CD4-positive, alpha-beta T cell (primary cell): ENCODE results near the gene TOM1L2. TPM values are rescaled to one million over a fixed set of nuclear protein-coding genes. Genes with fewer than 3 reads are reported as not detected.

Experiments used
- ATAC-seq: fragments of 200-7000 bp; cut with Tn5 transposase; one replicate; pipeline ENCODE4 v1.10.0; 2022; ENCODE audit warnings: mild to moderate bottlenecking; ENCODE audit not compliant: poor library complexity
- CTCF ChIA-PET: fragments of 350-600 bp; sonication (Branson Sonifier 250); formaldehyde crosslinking; loops from one replicate; lab custom pipeline; 2021; ENCODE audit warnings: antibody characterized with exemption, inconsistent platforms; lab: Charles Lee
- POLR2A ChIA-PET: fragments of 350-600 bp; sonication (Branson Sonifier 250); formaldehyde crosslinking; loops from one replicate; lab custom pipeline; 2021; ENCODE audit warnings: antibody characterized with exemption, inconsistent platforms; lab: Charles Lee
- DNase-seq, 14 experiments: peaks; one replicate each; pipeline ENCODE4 v3.0.0-alpha.2; 2013 to 2020; ENCODE audit warnings: mixed read lengths in 2 of 14
- H3K27ac ChIP-seq, 2 donors: one replicate each; pipeline versions ENCODE4 v1.5.1 to v1.7.0; 2013; ENCODE audit warnings: low read length in 2 of 2, low read depth in 1 of 2, mild to moderate bottlenecking in 1 of 2
- H3K27me3 ChIP-seq, 2 experiments: 1 replicate in 1 of 2; 2 replicates in 1 of 2; pipeline versions ENCODE4 v1.6.1 to v1.7.0; 2013; ENCODE audit warnings: low read length in 2 of 2, control low read depth in 1 of 2, mild to moderate bottlenecking in 1 of 2, moderate library complexity in 1 of 2; ENCODE audit not compliant: insufficient read depth in 2 of 2, control insufficient read depth in 1 of 2
- H3K36me3 ChIP-seq: one replicate; pipeline ENCODE4 v1.6.1; 2013; ENCODE audit warnings: low read length, control low read depth; ENCODE audit not compliant: insufficient read depth
- H3K4me1 ChIP-seq: one replicate; pipeline ENCODE4 v1.6.1; 2013; ENCODE audit warnings: low read length, control low read depth; ENCODE audit not compliant: insufficient read depth
- H3K4me3 ChIP-seq: one replicate; pipeline ENCODE4 v1.5.1; 2013; ENCODE audit warnings: mild to moderate bottlenecking, low read length, moderate library complexity
- H3K9me3 ChIP-seq, 2 experiments: 1 replicate in 1 of 2; 2 replicates in 1 of 2; pipeline versions ENCODE4 v1.6.1 to v1.7.0; 2013; ENCODE audit warnings: low read length in 2 of 2, mild to moderate bottlenecking in 2 of 2, control low read depth in 1 of 2, moderate library complexity in 1 of 2; ENCODE audit not compliant: control insufficient read depth in 1 of 2, insufficient read depth in 1 of 2
- H3K27ac Mint-ChIP-seq: one replicate; pipeline ENCODE4 v1.8.0; 2020; ENCODE audit warnings: mixed read lengths
- H3K27me3 Mint-ChIP-seq: one replicate; pipeline ENCODE4 v1.8.0; 2021; ENCODE audit warnings: mixed read lengths
- H3K36me3 Mint-ChIP-seq: one replicate; pipeline ENCODE4 v1.8.0; 2021; ENCODE audit warnings: low read depth, mixed read lengths
- H3K4me1 Mint-ChIP-seq: one replicate; pipeline ENCODE4 v1.8.0; 2021; ENCODE audit warnings: low read depth, mixed read lengths
- H3K4me3 Mint-ChIP-seq: one replicate; pipeline ENCODE4 v1.8.0; 2020; ENCODE audit warnings: mild to moderate bottlenecking, mixed read lengths
- H3K9me3 Mint-ChIP-seq: one replicate; pipeline ENCODE4 v1.8.0; 2020; ENCODE audit warnings: mixed read lengths
- intact Hi-C, 2 experiments: fragments of 100-400 bp; cut with DNase I in 1 of 2; cut with micrococcal nuclease in 1 of 2; formaldehyde crosslinking; loops; one replicate each; pipeline versions ENCODE4 v1.15.1 to v1.9.0; 2023 to 2025; cut with DNase I, micrococcal nuclease
- total RNA-seq, 174 experiments: library from RNA in 2 of 174; stranded (reverse) in 2 of 174; gene quantifications; one replicate each; pipeline ENCODE4 v1.2.3 and lab custom pipeline; 2021 to 2026
- TF ChIP-seq, protein P1 (sequence below): fragments of 200-600 bp; IDR thresholded peaks from one replicate; pipeline ENCODE4 v1.8.0; 2022; ENCODE audit warnings: antibody characterized with exemption, mild to moderate bottlenecking

Gene TOM1L2
- total RNA-seq, 2 experiments from 2014 or later: 28.5 to 30.5 TPM

DNA sequence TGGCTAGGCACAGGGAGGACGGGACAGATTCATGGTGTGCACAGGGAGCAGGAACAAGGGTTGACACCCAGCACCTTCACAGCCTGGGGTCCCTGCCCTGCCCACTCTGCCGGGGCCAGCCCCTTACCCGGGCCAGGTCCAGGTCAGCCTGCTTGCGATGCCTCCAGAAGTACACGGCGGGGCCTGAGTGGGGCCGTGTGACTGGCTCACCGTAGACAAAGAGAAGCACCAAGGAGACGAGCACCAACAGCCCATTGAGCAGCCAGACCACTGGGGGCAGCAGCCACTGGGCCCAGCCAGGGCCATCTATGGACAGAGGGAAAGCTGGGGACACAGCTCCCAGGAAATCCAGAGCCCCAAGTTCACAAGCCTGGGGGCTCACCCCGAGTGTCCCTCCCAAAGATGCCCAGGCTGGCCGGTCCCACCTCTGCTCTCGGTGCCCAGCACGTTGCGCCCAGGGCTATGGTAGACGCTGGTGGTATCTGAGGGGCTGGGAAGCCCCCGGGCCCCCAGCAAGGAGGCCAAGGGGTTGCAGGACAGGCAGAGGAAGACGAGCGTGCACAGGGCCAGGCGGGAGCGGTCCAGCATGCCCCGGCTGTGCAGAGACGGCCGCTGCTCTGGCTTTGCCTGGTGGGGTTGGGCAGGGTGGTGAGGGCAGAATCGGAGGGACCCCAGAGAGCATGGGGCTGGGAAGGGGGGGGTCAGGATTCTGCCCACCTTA lies 155.2 kb downstream of the TOM1L2 start:
- no peaks in the 10 kb centered on the region for H3K9me3 ChIP-seq
- ATAC-seq (no peak), DNase-seq (no peak)
- H3K36me3 ChIP-seq: peaks cover 72% of the 10 kb centered on the region
- no peak overlapping the region for H3K27ac ChIP-seq
- Mint-ChIP-seq H3K9me3 (no peaks in the 10 kb centered on the region), H3K4me3 (no peak overlapping the region), H3K27me3 (no peaks in the 10 kb centered on the region), H3K36me3 (peaks cover 62% of the 10 kb centered on the region), H3K27ac (no peak overlapping the region), H3K4me1 (peaks cover 27% of the 10 kb centered on the region)
- TF ChIP-seq, protein P1, sequence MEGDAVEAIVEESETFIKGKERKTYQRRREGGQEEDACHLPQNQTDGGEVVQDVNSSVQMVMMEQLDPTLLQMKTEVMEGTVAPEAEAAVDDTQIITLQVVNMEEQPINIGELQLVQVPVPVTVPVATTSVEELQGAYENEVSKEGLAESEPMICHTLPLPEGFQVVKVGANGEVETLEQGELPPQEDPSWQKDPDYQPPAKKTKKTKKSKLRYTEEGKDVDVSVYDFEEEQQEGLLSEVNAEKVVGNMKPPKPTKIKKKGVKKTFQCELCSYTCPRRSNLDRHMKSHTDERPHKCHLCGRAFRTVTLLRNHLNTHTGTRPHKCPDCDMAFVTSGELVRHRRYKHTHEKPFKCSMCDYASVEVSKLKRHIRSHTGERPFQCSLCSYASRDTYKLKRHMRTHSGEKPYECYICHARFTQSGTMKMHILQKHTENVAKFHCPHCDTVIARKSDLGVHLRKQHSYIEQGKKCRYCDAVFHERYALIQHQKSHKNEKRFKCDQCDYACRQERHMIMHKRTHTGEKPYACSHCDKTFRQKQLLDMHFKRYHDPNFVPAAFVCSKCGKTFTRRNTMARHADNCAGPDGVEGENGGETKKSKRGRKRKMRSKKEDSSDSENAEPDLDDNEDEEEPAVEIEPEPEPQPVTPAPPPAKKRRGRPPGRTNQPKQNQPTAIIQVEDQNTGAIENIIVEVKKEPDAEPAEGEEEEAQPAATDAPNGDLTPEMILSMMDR: no peak
- H3K4me1 ChIP-seq: peaks cover 38% of the 10 kb centered on the region
- H3K27me3 ChIP-seq: no peaks in the 10 kb centered on the region
- intact Hi-C loops: no loop called here
- CTCF ChIA-PET: no interaction called here
- POLR2A ChIA-PET: no interaction called here
- H3K4me3 ChIP-seq: no peak overlapping the region

DNA sequence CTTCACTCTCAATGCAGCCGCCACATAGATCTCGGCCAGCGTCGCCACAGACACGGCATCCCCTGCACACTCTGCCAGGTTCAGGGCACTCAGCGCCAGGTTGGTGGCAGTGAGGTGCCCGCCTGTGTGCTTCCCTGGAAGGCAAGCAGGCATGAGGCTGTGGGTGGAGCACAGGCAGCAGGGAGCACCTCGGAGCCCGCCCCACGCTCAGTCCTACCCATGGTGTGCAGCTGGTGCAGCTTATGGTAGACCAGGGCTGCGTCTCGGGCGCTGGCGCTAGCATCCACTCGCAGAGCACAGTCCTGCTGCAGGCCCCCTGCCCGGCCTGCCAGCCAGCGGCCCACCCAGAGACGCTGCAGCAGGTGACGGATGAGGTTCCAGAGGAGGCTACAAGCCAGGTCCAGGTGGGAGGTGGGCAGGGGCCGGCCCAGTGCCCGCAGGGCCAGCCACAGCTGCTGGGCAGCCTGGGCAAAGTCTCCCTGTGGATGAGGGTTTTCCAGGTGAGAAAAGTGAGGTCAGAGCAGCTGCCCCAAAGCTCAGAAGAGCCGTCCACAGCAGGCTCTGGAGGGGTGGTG lies 155.9 kb downstream of the TOM1L2 start:
- POLR2A ChIA-PET: no interaction called here

GRCh38 chr17:17815436-17816200 lies 156.6 kb downstream of the TOM1L2 start:
- no peak overlapping the region for H3K4me3 Mint-ChIP-seq
- POLR2A ChIA-PET: interaction anchor here (2.0 kb wide), 1 partner anchor 21 kb away, joined by 5 read pairs; no protein-coding TSS in a partner anchor
- intact Hi-C loops: no loop called here
- peaks cover 73% of the 10 kb centered on the region for H3K36me3 ChIP-seq
- peaks cover 75% of the 10 kb centered on the region for H3K36me3 Mint-ChIP-seq
- H3K27ac Mint-ChIP-seq: no peak overlapping the region
- no peak overlapping the region for H3K27ac ChIP-seq
- DNase-seq (no peak), ATAC-seq (no peak)
- no peaks in the 10 kb centered on the region for H3K27me3 ChIP-seq
- TF ChIP-seq, protein P1: no peak
- H3K4me1 Mint-ChIP-seq: peaks cover 19% of the 10 kb centered on the region
- no peak overlapping the region for H3K4me3 ChIP-seq
- peaks cover 28% of the 10 kb centered on the region for H3K4me1 ChIP-seq
- H3K9me3 ChIP-seq: no peaks in the 10 kb centered on the region
- H3K9me3 Mint-ChIP-seq: no peaks in the 10 kb centered on the region
- H3K27me3 Mint-ChIP-seq: no peaks in the 10 kb centered on the region
- CTCF ChIA-PET: no interaction called here

More for the DNA sequence above, 155.9 kb downstream of the TOM1L2 start:
- Mint-ChIP-seq H3K27ac (no peak overlapping the region), H3K4me3 (no peak overlapping the region), H3K4me1 (peaks cover 25% of the 10 kb centered on the region), H3K9me3 (no peaks in the 10 kb centered on the region), H3K36me3 (peaks cover 68% of the 10 kb centered on the region), H3K27me3 (no peaks in the 10 kb centered on the region)
- ATAC-seq (no peak), DNase-seq (no peak)
- H3K27ac ChIP-seq: no peak overlapping the region
- no peak overlapping the region for H3K4me3 ChIP-seq
- intact Hi-C loops: no loop called here
- H3K9me3 ChIP-seq: no peaks in the 10 kb centered on the region
- TF ChIP-seq, protein P1: no peak
- CTCF ChIA-PET: no interaction called here
- H3K27me3 ChIP-seq: no peaks in the 10 kb centered on the region
- peaks cover 69% of the 10 kb centered on the region for H3K36me3 ChIP-seq
- peaks cover 35% of the 10 kb centered on the region for H3K4me1 ChIP-seq
